Fibroblast of lung (primary cell): ENCODE results near the gene TREM1.

ENCODE experiments used
- CTCF ChIP-seq, 2 donors: IDR thresholded peaks in 1 of 2; conservative IDR thresholded peaks in 1 of 2; 1 replicate in 1 of 2; 2 replicates in 1 of 2; pipeline ENCODE4 v1.5.1; 2011 to 2012; ENCODE audit warnings: low read length in 2 of 2, control low read depth in 1 of 2, inconsistent platforms in 1 of 2, low read depth in 1 of 2, mild to moderate bottlenecking in 1 of 2
- EZH2 ChIP-seq: IDR thresholded peaks from 2 replicates; pipeline ENCODE4 v1.5.1; 2012; ENCODE audit warnings: low read length, control low read depth, mild to moderate bottlenecking; ENCODE audit errors: missing control alignments

- TF ChIP-seq EZH2 = no peak
- no peak for TF ChIP-seq CTCF (conservative IDR thresholded peaks at IDR 0.05 in 1 of 2, IDR thresholded peaks at IDR 0.05 in 1 of 2; ENCODE audit: low read depth in 1 of 2, low read length in 2 of 2)
These were observed 57.9 kb downstream of the TREM1 start for GRCh38 chr6:41228616-41229015.
